NCI-H2107 (cell line): ENCODE results near the gene IKZF4.
"Not testable (repeated sequence)": the region's sequence is repeated elsewhere in the genome, so short reads cannot be mapped to it uniquely, and the experiment has no call there.

ENCODE experiments used
- DNase-seq: peaks from one replicate; lab custom pipeline; 2025; lab: John Stamatoyannopoulos, UW

The IKZF4 gene

DNA sequence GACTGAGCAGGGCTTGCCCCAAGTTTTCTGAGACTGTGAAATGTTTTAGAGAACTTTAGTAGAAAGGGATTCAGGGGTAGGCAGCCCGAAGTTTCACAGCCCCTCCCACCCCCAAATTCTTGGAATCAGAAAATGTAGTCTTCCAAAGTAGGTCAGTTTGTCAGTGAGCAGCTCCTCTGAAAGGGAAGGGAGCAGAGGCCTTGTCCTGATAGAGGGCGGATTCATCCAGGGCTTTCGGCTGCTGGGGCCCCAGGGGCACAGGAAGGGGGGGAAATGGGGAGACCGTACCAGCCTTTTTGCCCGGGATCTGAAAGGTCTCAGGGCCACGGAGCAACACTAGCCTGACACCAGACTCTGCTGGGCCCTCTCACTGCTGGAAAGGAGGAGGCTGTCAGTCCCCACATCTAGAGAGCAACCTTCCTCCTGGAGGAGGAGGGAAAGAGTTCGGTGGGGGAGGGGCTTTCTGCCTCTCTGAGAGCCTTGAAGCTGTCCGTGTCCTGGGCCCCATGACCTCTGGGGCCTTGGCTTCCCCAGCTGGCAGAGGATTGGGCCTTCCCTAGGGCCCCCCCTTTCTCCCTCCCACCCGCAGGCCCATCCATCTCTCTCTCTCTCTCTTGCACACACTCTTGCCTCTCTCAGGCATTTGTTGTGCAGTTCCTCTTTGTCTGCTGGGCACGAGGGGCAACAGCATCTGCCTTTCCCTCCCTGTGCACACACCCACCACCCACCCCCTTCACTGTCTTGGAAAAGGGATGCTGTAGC, at the start of gene IKZF4:
Gene IKZF4 (plus strand): TSS at position 621 of the 762 bp plus-strand sequence. CDS start 451 bp downstream, outside the sequence.
- no peak for DNase-seq

GRCh38 chr12:55972042-55972441, 48.8 kb upstream of the IKZF4 start:
- no peak for DNase-seq

- no peak for DNase-seq
Observed at GRCh38 chr12:55972456-55972855, 48.4 kb upstream of the IKZF4 start.

GRCh38 chr12:55972911-55973598, 47.8 kb upstream of the IKZF4 start:
- peak; percentile 46 for DNase-seq

GRCh38 chr12:55973599-55974307, 47.1 kb upstream of the IKZF4 start, which contains the start of gene RAB5B:
Gene RAB5B (plus strand): TSS chr12:55974078. CDS start chr12:55986961, 12,883 bp downstream.
- peak; percentile 99 for DNase-seq

- no peak for DNase-seq
Observed at GRCh38 chr12:55974308-55974730, 46.5 kb upstream of the IKZF4 start.

- no peak for DNase-seq
Observed at GRCh38 chr12:55978393-55978792, 42.5 kb upstream of the IKZF4 start.

GRCh38 chr12:55979069-55979468, 41.8 kb upstream of the IKZF4 start:
- no peak for DNase-seq

GRCh38 chr12:55981882-55982281, 39.0 kb upstream of the IKZF4 start:
- DNase-seq, result not testable (repeated sequence)

DNA sequence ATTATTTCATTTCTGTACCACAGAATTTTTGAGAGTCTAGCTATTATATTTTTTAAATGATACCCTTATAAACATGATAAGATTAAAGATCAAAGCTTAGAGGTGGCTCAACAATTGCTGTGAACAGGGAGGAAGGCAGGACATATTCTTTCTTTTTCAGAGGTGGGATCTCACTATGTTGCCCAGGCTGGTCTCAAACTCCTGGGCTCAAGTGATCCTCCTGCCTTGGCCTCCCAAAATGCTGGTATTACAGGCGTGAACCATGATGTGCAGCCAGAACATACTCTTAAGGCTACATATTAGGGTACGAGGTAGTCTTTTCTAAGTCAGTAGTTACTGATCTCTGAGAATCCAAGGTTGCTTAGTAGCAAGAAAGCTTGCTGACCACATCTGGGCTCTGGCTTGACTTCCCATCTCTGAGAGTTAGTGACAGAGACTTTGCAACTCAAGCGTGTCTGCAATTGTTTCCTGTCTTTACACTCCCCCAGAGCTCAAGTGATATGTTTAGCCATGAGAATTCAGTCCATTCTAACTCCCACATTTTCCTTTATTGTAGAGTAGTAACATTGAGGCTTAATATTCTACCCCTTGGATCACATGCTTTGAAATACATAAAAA, 38.4 kb upstream of the IKZF4 start:
- DNase-seq, result no peak

GRCh38 chr12:55983232-55983842, 37.5 kb upstream of the IKZF4 start:
- no peak for DNase-seq

GRCh38 chr12:55984861-55985260, 36.0 kb upstream of the IKZF4 start:
- DNase-seq, result no peak

DNA sequence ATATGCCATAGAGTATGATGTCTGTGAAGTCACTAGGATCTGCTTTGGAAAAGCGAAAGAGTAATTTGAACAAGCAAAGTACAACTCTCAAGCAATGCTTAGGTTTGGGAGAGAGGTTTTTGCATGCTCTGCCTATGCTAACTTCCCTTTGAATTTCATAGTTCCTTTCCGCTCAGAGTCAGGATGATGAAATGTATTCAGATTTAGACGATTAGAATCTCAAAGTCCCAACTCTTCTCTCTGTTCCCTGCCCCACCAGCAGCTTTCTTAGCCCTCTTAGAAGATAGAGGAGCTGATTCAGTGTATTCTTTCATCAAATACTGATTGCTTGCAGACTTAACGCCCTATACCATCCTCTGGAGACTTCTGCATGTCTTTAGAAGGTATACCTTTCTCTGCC, 35.5 kb upstream of the IKZF4 start:
- no peak for DNase-seq

DNA sequence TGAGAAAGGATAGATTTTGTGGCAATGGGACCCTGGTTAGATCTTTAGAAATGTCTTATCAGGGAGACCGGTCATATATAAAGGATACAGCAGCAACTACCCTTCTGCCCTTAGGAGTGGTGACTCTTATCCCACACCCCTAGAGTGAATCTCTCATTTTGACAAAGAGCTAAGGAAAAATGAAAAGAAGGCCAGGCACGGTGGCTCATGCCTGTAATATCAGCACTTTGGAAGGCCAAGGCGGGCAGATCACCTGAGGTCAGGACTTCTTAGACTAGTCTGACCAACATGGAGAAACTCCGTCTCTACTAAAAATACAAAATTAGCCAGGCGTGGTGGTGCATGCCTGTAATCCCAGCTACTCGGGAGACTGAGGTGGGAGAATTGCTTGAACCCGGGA, 34.9 kb upstream of the IKZF4 start:
- not testable (repeated sequence) for DNase-seq

DNA sequence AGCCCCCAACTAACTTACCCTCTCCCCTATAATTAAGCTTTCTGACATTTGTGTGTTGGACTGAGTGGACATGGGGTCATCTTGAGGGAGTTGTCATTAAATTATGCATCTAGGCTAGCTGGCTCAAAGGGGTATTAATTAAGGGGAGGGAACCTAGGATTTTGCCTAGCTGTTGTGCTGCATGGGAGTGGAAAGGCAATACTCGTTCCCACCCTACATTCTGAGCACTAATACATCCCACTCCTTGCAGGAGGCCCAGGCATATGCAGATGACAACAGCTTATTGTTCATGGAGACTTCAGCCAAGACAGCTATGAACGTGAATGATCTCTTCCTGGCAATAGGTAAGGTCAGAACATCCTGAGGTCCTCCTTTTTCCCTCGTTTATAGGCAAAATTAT, 29.7 kb upstream of the IKZF4 start:
- DNase-seq, result no peak

DNA sequence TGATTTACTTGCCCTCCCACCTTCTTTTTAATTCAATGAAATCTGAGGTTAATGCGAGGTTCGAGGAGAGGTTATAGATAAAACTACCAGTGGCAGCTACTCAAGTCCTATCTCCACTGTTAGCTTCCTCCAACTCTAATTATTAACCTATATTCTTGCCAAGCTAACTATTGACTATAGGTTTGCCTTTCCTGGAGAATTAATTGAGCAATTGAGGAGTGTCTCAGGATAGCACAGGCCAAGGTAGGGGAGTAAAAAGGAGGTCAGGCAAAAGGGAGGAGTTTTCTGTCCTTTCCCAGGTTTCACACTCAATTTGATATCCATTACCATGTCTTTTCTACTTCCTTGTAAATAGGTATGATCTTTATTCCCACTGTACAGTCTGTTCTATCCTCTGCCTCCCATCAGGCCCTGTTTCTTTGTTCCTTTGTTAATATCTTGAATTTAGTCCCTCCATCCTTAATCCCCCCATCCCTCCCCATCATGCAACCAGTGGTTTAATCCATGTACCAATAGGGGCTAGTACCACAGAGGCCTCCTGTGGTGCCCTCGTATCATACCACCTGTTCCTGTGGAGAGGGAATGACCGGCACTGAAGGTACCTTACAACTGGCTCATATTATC, 27.5 kb upstream of the IKZF4 start:
- no peak for DNase-seq

GRCh38 chr12:55995366-55995765, 25.5 kb upstream of the IKZF4 start:
- DNase-seq, result no peak

DNA sequence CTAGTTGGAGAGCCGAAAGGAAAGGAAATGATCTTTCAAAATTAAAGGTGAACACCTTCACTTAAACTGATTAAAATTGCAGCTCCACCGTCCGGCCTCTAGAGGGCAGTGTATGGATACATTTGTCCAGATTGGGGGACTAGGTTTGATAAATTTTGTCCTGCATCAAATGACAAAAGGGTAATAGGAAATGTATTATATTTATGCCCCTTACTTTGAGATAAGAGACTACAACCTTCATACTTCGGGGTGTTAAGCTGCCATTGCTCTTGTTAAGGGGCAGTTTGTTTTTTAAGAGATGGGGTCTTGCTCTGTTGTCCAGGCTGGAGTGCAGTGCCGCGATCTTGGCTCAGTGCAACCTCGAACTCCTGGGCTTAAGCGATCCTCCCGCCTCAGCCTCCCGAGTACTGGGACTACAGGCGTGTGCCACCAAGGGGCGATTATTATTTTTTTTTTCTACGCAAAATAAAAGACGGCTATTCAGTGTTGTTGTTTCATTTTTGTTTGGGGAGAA, 24.6 kb upstream of the IKZF4 start:
- peak; percentile 68 for DNase-seq

GRCh38 chr12:55996715-55997534, 23.9 kb upstream of the IKZF4 start, which contains the start of gene SUOX:
Gene SUOX (plus strand): TSS chr12:55997276. CDS start chr12:56002222, 4,946 bp downstream.
- DNase-seq, result peak; percentile 82

DNA sequence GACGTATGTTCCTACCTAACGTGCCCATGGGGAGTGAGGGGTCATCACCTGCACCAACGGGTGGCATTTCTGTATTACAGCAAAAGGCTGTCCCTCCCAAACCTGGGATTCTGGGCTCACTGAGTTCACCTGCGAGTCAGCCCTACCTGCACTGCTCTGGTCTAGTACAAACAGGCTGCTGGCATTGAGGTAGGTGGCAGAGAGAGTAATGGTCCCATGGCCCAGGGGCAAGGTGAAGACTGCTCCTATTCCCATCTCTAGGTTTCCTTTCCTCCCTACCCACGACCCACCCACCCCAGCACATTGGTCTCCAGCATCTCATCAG, 23.3 kb upstream of the IKZF4 start:
- no peak for DNase-seq
